Prostate gland (tissue), 2 donors: ENCODE data around the gene INIP. TPM values are rescaled to one million over a fixed set of nuclear protein-coding genes. Genes with fewer than 3 reads are reported as not detected.

ENCODE experiments used
- DNase-seq: peaks from one replicate; pipeline ENCODE4 v3.0.0-alpha.2; 2019; ENCODE audit warnings: low spot score
- H3K27ac ChIP-seq, 2 donors: fragments of 200-600 bp; sonication (generic); 2 replicates each; pipeline ENCODE4 v1.5.1; 2017 to 2019
- H3K27me3 ChIP-seq: fragments of 200-600 bp; sonication (generic); replicated peaks from 2 replicates; pipeline ENCODE4 v1.5.1; 2019; ENCODE audit not compliant: insufficient read depth
- H3K36me3 ChIP-seq, 2 donors: fragments of 200-600 bp; sonication (generic); 1 replicate in 1 of 2; 2 replicates in 1 of 2; pipeline versions ENCODE4 v1.5.1 to v1.8.1; 2017 to 2019
- H3K4me1 ChIP-seq: fragments of 200-600 bp; sonication (generic); replicated peaks from 2 replicates; pipeline ENCODE4 v1.5.1; 2019
- H3K4me3 ChIP-seq, 2 donors: fragments of 200-600 bp; sonication (generic); 2 replicates each; pipeline ENCODE4 v1.5.1; 2017 to 2019
- H3K9me3 ChIP-seq: fragments of 200-600 bp; sonication (generic); 2 replicates; pipeline ENCODE4 v1.5.1; 2017
- CTCF ChIP-seq, 4 experiments: fragments of 200-600 bp in 2 of 4; fragments of 450-650 bp in 2 of 4; sonication (generic) in 2 of 4; IDR thresholded peaks; 1 replicate in 3 of 4; 2 replicates in 1 of 4; pipeline ENCODE4 v1.5.1; 2016 to 2019; ENCODE audit warnings: antibody characterized with exemption in 4 of 4, mild to moderate bottlenecking in 2 of 4, moderate library complexity in 2 of 4
- POLR2A ChIP-seq: fragments of 450-650 bp; IDR thresholded peaks from one replicate; pipeline ENCODE4 v1.6.1; 2016; ENCODE audit warnings: antibody characterized with exemption, mild to moderate bottlenecking
- POLR2AphosphoS5 ChIP-seq: sonication (generic); formaldehyde crosslinking; IDR thresholded peaks from one replicate; pipeline ENCODE4 v1.6.1; 2017; ENCODE audit warnings: antibody characterized with exemption
- WGBS: methylation state at CpG from one replicate; pipeline ENCODE4 v1.1.5; 2018; 5-methylcytosine and 5-hydroxymethylcytosine counted together
- intact Hi-C: fragments of 100-400 bp; cut with DNase I; formaldehyde crosslinking; loops from one replicate; pipeline ENCODE4 v1.14.2; 2022
- total RNA-seq, 2 donors: library from RNA; depleted of rRNA; stranded (reverse); fragments of >200 nt; gene quantifications; one replicate each; pipeline ENCODE4 v1.1.0, GENCODE V29; 2016

INIP gene
- total RNA-seq, 2 donors from 2014 or later, result 21.0 to 36.6 TPM

GRCh38 chr9:112762726-112763518, 45.0 kb upstream of the INIP start:
- TF ChIP-seq POLR2A (no peak), POLR2AphosphoS5 (no peak), CTCF (IDR thresholded peaks at IDR 0.05) (no peak)
- 94% methylated on average over 13 of the region's 13 CpGs for WGBS
- Histone ChIP-seq H3K27me3 (no peaks in the 10 kb centered on the region), H3K9me3 (no peaks in the 10 kb centered on the region), H3K4me3 (no peak overlapping the region), H3K36me3 (no peaks in the 10 kb centered on the region), H3K27ac (no peak overlapping the region), H3K4me1 (no peaks in the 10 kb centered on the region)
- intact Hi-C loops, result no loop called here
- no peak for DNase-seq

- H3K9me3 ChIP-seq, result no peaks in the 10 kb centered on the region
- TF ChIP-seq CTCF (IDR thresholded peaks at IDR 0.05) (no peak), POLR2A (no peak), POLR2AphosphoS5 (no peak)
- H3K4me1 ChIP-seq, result no peaks in the 10 kb centered on the region
- H3K4me3 ChIP-seq, result no peak overlapping the region
- WGBS, result 93% methylated on average over 12 of the region's 12 CpGs
- intact Hi-C loops, result no loop called here
- H3K27ac ChIP-seq, result no peak overlapping the region
- H3K27me3 ChIP-seq, result no peaks in the 10 kb centered on the region
- DNase-seq, result no peak
- no peaks in the 10 kb centered on the region for H3K36me3 ChIP-seq
Observed at GRCh38 chr9:112761912-112762655, 44.2 kb upstream of the INIP start.

GRCh38 chr9:112760821-112761220, 42.9 kb upstream of the INIP start:
- Histone ChIP-seq H3K36me3 (no peaks in the 10 kb centered on the region), H3K27ac (no peak overlapping the region), H3K4me1 (no peaks in the 10 kb centered on the region), H3K27me3 (no peaks in the 10 kb centered on the region), H3K4me3 (no peak overlapping the region), H3K9me3 (no peaks in the 10 kb centered on the region)
- intact Hi-C loops, result no loop called here
- DNase-seq, result no peak
- TF ChIP-seq POLR2AphosphoS5, result no peak
- no peak for TF ChIP-seq CTCF (IDR thresholded peaks at IDR 0.05)
- TF ChIP-seq POLR2A, result no peak
- WGBS, result 85% methylated on average over 8 of the region's 8 CpGs

GRCh38 chr9:112757940-112758339, 40.0 kb upstream of the INIP start:
- DNase-seq, result no peak
- Histone ChIP-seq H3K36me3 (no peaks in the 10 kb centered on the region), H3K9me3 (no peaks in the 10 kb centered on the region), H3K27ac (no peak overlapping the region), H3K4me1 (no peaks in the 10 kb centered on the region), H3K4me3 (no peak overlapping the region), H3K27me3 (no peaks in the 10 kb centered on the region)
- TF ChIP-seq POLR2AphosphoS5, result no peak
- 96% methylated on average over 2 of the region's 2 CpGs for WGBS
- intact Hi-C loops, result no loop called here

- Histone ChIP-seq H3K9me3 (no peaks in the 10 kb centered on the region), H3K4me3 (no peak overlapping the region), H3K27me3 (no peaks in the 10 kb centered on the region), H3K27ac (no peak overlapping the region), H3K4me1 (no peaks in the 10 kb centered on the region), H3K36me3 (no peaks in the 10 kb centered on the region)
- 66% methylated on average over 7 of the region's 7 CpGs for WGBS
- intact Hi-C loops, result no loop called here
- DNase-seq, result no peak
- no peak for TF ChIP-seq POLR2A
- TF ChIP-seq POLR2AphosphoS5, result no peak
- TF ChIP-seq CTCF (IDR thresholded peaks at IDR 0.05), result no peak
Observed at GRCh38 chr9:112757282-112757883, 39.5 kb upstream of the INIP start.
